NCI-H1048 (cell line): Measurements from ENCODE around the gene MTHFD1L.

Source experiments
- DNase-seq: peaks from one replicate; lab custom pipeline; 2025; lab: John Stamatoyannopoulos, UW

The MTHFD1L gene

GRCh38 chr6:150898399-150899170, 33.1 kb downstream of the MTHFD1L start:
- no peak for DNase-seq

GRCh38 chr6:150899231-150899630, 33.7 kb downstream of the MTHFD1L start:
- no peak for DNase-seq

- no peak for DNase-seq
These were observed 34.5 kb downstream of the MTHFD1L start for GRCh38 chr6:150900049-150900448.

GRCh38 chr6:150902142-150902776, 36.8 kb downstream of the MTHFD1L start:
- no peak for DNase-seq

- no peak for DNase-seq
These were observed 40.3 kb downstream of the MTHFD1L start for GRCh38 chr6:150905769-150906168.

GRCh38 chr6:150906641-150907326, 41.3 kb downstream of the MTHFD1L start:
- DNase-seq: no peak

DNA sequence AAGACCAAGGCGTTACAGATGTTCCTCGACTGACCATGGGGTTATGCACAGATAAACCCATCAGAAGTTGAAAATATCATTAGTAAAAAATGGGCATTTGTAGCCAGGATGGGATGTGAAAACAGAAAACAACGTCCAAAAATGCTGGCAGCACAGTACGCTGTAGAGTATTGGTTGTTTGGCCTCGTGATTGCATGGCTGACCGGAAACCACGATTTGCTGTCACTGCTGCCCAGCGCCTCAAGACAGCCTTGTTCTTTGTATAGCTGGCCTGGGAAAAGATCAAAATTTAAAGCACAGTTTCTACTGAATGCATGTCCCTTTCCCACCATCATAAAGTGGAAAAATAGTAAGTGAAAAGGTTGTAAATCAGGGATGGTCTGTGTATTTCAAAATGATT, 41.9 kb downstream of the MTHFD1L start:
- DNase-seq: no peak

- no peak for DNase-seq
These were observed 43.4 kb downstream of the MTHFD1L start for GRCh38 chr6:150908901-150909300.

GRCh38 chr6:150910561-150910960, 45.1 kb downstream of the MTHFD1L start:
- DNase-seq: no peak

- no peak for DNase-seq
These were observed 48.9 kb downstream of the MTHFD1L start for GRCh38 chr6:150914372-150914771.

DNA sequence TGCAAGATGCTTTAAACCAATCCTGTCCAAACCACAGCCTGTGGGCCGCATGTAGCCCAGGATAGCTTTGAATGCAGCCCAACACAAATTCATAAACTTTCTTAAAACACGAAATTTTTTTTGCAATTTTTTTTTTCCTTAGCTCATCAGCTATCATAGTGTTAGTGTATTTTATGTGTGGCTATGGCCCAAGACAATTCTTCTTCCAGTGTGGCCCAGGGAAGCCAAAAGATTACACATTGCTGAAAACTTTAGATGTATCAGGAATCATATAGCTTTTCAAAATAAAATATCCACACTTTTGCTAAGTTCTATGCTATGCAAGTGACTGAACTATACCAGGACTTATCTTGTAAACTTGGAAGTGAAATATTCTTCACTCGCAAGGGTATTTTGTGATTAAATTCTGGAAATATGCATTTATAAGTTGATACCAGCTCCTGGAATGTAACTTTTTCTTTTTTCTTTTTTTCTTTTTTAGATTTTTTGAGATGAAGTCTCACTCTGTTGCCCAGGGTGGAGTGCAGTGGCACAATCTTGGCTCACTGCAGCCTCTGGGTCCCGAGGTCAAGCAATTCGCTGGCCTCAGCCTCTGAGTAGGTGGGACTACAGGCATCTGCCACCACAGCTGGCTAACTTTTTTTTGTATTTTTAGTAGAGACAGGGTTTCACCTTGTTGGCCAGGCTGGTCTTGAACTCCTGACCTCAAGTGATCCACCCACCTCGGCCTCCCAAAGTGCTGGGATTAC, 49.8 kb downstream of the MTHFD1L start:
- no peak for DNase-seq

- DNase-seq: no peak
These were observed 50.4 kb downstream of the MTHFD1L start for GRCh38 chr6:150915880-150916265.

GRCh38 chr6:150919938-150920337, 54.4 kb downstream of the MTHFD1L start:
- DNase-seq: no peak

DNA sequence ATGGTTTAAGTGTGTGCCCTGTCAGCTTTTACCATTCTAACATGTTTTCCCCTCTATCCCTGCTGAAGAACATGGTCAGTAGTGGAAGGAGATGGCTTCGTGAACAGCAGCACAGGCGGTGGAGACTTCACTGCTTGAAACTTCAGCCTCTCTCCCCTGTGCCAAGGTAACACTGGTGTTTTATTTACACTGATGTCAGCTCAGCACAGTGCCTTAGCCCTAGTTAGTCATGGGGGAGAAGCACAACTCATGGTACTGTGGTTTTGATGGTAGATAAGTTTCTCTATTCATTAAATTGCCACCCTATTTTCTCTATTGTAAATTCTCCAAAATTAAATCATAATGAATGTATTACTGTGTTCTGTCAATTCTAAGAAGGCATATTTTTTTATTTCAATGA, 56.6 kb downstream of the MTHFD1L start:
- DNase-seq: no peak

- DNase-seq: no peak
These were observed 59.5 kb downstream of the MTHFD1L start for GRCh38 chr6:150924808-150925589.

DNA sequence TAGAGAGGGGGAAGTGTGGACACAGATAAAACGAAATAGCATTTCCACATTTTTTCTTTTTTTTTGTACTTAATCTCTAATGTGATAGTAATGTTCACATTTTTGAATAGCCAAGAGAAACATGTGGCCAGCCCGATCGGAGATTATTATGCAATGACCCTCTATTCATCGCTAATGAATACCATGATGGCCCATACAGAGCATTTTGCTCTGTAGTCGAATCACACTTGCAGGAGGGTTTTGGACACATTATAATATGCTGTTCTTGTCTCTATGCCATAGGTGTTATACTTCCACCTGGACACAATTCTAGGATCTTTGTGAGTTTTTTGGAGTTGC, 60.1 kb downstream of the MTHFD1L start:
- no peak for DNase-seq

GRCh38 chr6:150925976-150926375, 60.5 kb downstream of the MTHFD1L start:
- DNase-seq: no peak

DNA sequence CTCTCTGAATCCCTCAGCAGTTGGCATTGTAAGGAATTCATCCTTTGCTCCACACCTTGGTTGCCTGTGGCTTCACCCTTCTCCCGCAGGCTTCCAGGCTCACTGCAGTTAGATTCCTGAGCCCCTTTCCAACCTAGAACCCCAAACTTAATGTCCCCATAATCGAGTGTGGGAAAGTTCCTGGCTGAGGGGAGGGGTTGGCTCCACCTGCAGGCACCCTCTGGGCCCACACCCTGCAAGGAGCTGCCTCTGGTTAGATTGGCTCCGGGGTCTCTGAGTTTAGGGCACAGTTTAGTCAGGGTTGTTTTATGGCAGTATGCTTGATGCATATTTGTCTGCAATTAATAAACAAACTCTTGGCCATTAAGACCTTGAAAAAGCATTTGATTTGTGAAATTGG, 63.4 kb downstream of the MTHFD1L start:
- DNase-seq: no peak

DNA sequence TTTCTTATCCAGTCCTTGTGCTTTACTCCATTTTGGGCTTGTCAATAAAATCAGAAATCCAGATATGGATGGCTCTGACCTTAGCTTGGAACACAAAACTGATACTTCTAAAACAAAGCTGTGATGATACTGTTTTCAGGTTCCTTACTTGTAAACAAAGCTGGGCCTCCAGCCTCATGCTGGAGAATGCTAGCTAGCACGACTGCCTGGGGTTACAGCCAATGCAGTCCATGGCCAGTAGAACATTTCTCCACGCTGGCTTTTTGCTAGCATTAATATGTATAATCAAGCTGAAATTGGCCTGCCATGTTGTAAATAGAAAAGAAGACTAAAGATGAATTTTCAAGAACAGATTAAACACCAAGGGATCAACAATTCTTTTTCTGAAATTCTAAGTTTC, 63.9 kb downstream of the MTHFD1L start:
- DNase-seq: no peak

- no peak for DNase-seq
These were observed 65.3 kb downstream of the MTHFD1L start for GRCh38 chr6:150930841-150931240.

- DNase-seq: no peak
These were observed 65.9 kb downstream of the MTHFD1L start for GRCh38 chr6:150931405-150931804.

GRCh38 chr6:150932996-150933395, 67.5 kb downstream of the MTHFD1L start:
- no peak for DNase-seq
